ENCODE data around the gene SH2D3A.

Gene SH2D3A

DNA sequence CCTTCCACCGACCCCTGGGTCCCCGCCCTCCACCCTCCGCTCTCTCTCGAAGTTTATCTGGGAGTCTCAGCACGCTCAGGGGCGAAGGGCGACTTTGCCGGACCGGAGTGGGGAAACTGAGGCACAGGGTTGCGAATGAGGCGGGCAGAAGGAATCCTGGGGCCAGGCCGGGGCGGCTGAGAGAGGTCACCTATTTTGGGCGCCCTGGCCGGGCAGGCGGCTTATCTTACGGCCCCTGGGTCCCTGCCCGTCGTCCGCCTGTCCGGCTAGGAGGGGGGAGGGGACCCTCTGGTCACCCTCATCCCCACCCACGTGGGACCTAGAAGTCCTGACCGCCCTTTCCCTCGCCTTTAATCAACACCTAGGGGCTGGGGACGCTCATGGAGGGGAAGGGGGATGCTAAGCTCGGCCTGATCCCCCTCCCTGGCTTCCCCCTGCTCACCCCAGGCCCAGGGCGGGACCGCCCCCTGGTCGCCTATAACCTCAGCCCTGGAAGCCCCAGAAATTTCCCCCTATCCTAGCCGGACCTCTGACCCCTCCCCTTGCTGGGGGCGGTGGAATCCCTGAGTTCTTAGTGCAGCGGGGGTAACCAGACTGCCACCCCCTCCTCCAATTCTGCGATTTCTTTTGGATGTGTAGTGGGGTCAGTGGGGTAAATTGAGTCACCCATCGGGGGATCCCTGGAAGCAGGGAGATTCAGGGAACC is 27.2 kb downstream of the SH2D3A start:
- TF ChIP-seq, protein P1, sequence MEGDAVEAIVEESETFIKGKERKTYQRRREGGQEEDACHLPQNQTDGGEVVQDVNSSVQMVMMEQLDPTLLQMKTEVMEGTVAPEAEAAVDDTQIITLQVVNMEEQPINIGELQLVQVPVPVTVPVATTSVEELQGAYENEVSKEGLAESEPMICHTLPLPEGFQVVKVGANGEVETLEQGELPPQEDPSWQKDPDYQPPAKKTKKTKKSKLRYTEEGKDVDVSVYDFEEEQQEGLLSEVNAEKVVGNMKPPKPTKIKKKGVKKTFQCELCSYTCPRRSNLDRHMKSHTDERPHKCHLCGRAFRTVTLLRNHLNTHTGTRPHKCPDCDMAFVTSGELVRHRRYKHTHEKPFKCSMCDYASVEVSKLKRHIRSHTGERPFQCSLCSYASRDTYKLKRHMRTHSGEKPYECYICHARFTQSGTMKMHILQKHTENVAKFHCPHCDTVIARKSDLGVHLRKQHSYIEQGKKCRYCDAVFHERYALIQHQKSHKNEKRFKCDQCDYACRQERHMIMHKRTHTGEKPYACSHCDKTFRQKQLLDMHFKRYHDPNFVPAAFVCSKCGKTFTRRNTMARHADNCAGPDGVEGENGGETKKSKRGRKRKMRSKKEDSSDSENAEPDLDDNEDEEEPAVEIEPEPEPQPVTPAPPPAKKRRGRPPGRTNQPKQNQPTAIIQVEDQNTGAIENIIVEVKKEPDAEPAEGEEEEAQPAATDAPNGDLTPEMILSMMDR (IDR thresholded peaks at IDR 0.05; ENCODE audit: low read length, missing control alignments): no peak
- H3K4me3 ChIP-seq (replicated peaks; ENCODE audit: low read depth, low read length): peak overlapping the region; percentile 88
- no peak for DNase-seq (ENCODE audit: low read depth)

- DNase-seq (ENCODE audit: low read depth): peak; percentile 83
- peak within 1 kb of the TSS; percentile 88 for H3K4me3 ChIP-seq (replicated peaks; ENCODE audit: low read depth, low read length)
- TF ChIP-seq, protein P1 (IDR thresholded peaks at IDR 0.05; ENCODE audit: low read length, missing control alignments): no peak
Observed at GRCh38 chr19:6739390-6739882, 27.8 kb downstream of the SH2D3A start, which contains the start of gene TRIP10. Gene TRIP10 (plus strand): TSS chr19:6739680. CDS start chr19:6739762, 82 bp downstream.

DNA sequence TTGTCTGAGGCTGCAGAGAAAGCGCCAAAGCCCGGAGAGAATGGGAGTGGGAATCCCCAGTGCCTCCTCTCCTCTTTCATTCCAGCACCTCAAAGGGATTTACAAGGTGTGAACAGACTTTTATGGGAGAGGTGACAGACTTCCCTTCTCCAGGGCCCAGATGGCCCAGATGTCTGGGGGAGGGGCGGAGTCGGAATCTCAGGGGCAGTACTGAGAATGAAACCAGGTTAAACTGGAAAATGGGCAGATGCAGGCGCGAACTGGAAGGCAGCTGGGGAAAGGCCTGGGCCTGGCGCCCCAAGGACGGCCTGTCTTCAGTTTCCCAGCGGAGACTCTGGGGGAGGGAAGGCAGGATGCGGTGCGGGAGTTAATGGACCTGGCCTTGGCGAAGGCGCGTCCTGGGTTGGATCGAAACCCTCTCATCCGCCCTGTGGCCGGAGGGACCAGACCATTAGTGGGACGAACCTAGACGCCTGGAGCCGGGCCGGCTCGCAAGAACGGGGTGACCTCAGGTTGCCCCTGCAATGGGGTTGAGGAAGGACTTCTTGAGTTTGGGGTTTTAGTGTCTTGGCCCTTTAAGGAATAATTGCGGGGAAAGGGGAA is 28.3 kb downstream of the SH2D3A start:
- TF ChIP-seq, protein P1 (IDR thresholded peaks at IDR 0.05; ENCODE audit: low read length, missing control alignments): no peak
- peak overlapping the region; percentile 50 for H3K4me3 ChIP-seq (replicated peaks; ENCODE audit: low read depth, low read length)
- peak; percentile 39 for DNase-seq (ENCODE audit: low read depth)

DNA sequence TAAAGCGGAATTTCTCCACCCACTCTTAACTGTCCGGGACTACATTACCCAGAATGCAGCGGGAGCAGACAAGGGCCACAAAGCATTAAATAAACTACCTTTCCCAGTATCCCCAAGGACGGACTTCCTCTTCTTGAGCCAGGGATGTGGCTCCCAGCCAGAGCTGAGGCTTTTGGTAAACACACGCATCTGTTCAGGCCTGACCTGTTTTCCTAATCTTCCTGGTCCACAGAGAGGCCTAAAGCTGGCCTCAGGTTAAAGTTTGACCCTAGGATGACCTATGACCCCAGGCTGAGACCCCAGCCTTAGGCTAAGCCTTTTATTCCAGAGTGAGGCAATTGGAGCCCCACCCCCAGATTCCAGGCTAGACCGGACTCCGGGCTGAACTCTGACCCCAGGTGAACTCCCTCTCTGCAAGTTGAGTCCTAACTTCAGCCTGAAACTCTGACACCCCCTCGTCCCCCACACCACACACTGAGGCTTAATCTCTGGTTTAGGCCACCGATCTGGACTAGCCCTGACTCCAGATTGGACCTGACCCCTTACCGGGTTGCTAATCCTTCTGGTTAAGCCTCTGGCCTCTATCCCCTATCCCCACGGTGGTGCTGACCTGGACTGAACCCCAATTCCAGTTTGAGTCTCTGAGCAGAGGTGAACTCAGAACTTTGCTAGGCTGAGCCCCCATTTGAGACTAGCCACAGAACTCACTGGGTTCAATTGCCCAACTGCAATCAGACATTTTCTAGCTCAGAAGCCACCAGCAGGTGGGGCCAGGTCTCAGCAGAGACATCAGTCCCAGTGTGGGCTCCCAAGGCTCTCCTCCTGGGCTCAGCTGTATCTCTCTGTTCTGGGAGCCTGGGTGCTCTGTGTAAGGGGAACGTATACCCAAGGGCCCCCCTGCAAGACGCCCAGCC is 29.1 kb downstream of the SH2D3A start:
- TF ChIP-seq, protein P1 (IDR thresholded peaks at IDR 0.05; ENCODE audit: low read length, missing control alignments): peak; percentile 71
- H3K4me3 ChIP-seq (replicated peaks; ENCODE audit: low read depth, low read length): no peak overlapping the region
- DNase-seq (ENCODE audit: low read depth): peak; percentile 88

- DNase-seq (ENCODE audit: low read depth): peak; percentile 100
- peak within 1 kb of the TSS; percentile 97 for H3K4me3 ChIP-seq (replicated peaks; ENCODE audit: low read depth, low read length)
- TF ChIP-seq, protein P1 (IDR thresholded peaks at IDR 0.05; ENCODE audit: low read length, missing control alignments): no peak
Observed at GRCh38 chr19:6737284-6737872, 29.9 kb downstream of the SH2D3A start, which contains the start of gene GPR108. Gene GPR108 (minus strand): TSS chr19:6737580. CDS start chr19:6737576, 4 bp downstream.

- DNase-seq (ENCODE audit: low read depth): no peak
- peak overlapping the region; percentile 97 for H3K4me3 ChIP-seq (replicated peaks; ENCODE audit: low read depth, low read length)
- TF ChIP-seq, protein P1 (IDR thresholded peaks at IDR 0.05; ENCODE audit: low read length, missing control alignments): no peak
Observed at GRCh38 chr19:6736917-6737283, 30.3 kb downstream of the SH2D3A start.

All from fibroblast of pulmonary artery (primary cell).